CD14-positive monocyte (primary cell): ENCODE results near the gene SMLR1. TPM values are rescaled to one million over a fixed set of nuclear protein-coding genes. Genes with fewer than 3 reads are reported as not detected.

Experiments
- DNase-seq, 3 donors: peaks; one replicate each; pipeline ENCODE4 v3.0.0-alpha.2; 2011 to 2022
- H2AFZ ChIP-seq: 2 replicates; pipeline ENCODE4 v1.6.0; 2012; ENCODE audit warnings: mild to moderate bottlenecking, low read depth, low read length, inconsistent platforms; ENCODE audit not compliant: insufficient read depth, poor library complexity, severe bottlenecking
- H3K27ac ChIP-seq, 2 donors: 1 replicate in 1 of 2; 2 replicates in 1 of 2; pipeline ENCODE4 v1.5.1; 2012 to 2013; ENCODE audit warnings: low read length in 2 of 2, control low read depth in 1 of 2, inconsistent platforms in 1 of 2, low read depth in 1 of 2, mild to moderate bottlenecking in 1 of 2
- H3K27me3 ChIP-seq, 2 donors: one replicate each; pipeline versions ENCODE4 v1.6.0 to v1.6.1; 2011 to 2013; ENCODE audit warnings: low read length in 2 of 2; ENCODE audit not compliant: control insufficient read depth in 2 of 2, insufficient read depth in 2 of 2
- H3K36me3 ChIP-seq, 2 donors: replicated peaks in 1 of 2; 1 replicate in 1 of 2; 2 replicates in 1 of 2; pipeline versions ENCODE4 v1.5.1 to v1.6.1; 2012 to 2013; ENCODE audit warnings: low read length in 2 of 2, control low read depth in 1 of 2, inconsistent platforms in 1 of 2, mild to moderate bottlenecking in 1 of 2; ENCODE audit not compliant: insufficient read depth in 2 of 2, control insufficient read depth in 1 of 2
- H3K4me1 ChIP-seq, 2 donors: 1 replicate in 1 of 2; 2 replicates in 1 of 2; pipeline versions ENCODE4 v1.5.1 to v1.6.1; 2012 to 2013; ENCODE audit warnings: low read length in 2 of 2, control low read depth in 1 of 2, inconsistent platforms in 1 of 2, mild to moderate bottlenecking in 1 of 2, moderate library complexity in 1 of 2; ENCODE audit not compliant: insufficient read depth in 2 of 2, control insufficient read depth in 1 of 2
- H3K4me2 ChIP-seq: replicated peaks from 2 replicates; pipeline ENCODE3; 2012; ENCODE audit warnings: low read length, moderate library complexity, mild to moderate bottlenecking; ENCODE audit not compliant: poor library complexity, severe bottlenecking; ENCODE audit errors: extremely low read depth
- H3K4me3 ChIP-seq, 3 experiments: fragments of 200-600 bp in 1 of 3; sonication (generic) in 1 of 3; replicated peaks in 1 of 3; 1 replicate in 2 of 3; 2 replicates in 1 of 3; pipeline ENCODE4 v1.5.1; 2011 to 2013; ENCODE audit warnings: low read length in 3 of 3, mild to moderate bottlenecking in 3 of 3, control low read depth in 2 of 3, low read depth in 2 of 3, inconsistent platforms in 1 of 3, moderate library complexity in 1 of 3
- H3K79me2 ChIP-seq: 2 replicates; pipeline ENCODE4 v1.6.0; 2012; ENCODE audit warnings: mild to moderate bottlenecking, control low read depth, inconsistent platforms, low read length, moderate library complexity; ENCODE audit not compliant: insufficient read depth
- H3K9ac ChIP-seq: 2 replicates; pipeline ENCODE4 v1.6.0; 2017; ENCODE audit warnings: low read length, mild to moderate bottlenecking; ENCODE audit not compliant: insufficient read depth, poor library complexity, severe bottlenecking
- H3K9me3 ChIP-seq, 2 donors: replicated peaks in 1 of 2; 1 replicate in 1 of 2; 2 replicates in 1 of 2; pipeline versions ENCODE4 v1.5.1 to v1.6.1; 2012 to 2013; ENCODE audit warnings: low read length in 2 of 2, control low read depth in 1 of 2; ENCODE audit not compliant: control insufficient read depth in 1 of 2, insufficient read depth in 1 of 2
- H4K20me1 ChIP-seq: 2 replicates; pipeline ENCODE4 v1.6.0; 2012; ENCODE audit warnings: mild to moderate bottlenecking, low read length, control low read depth, moderate library complexity; ENCODE audit not compliant: insufficient read depth
- H3K27ac Mint-ChIP-seq, 7 donors: one replicate each; pipeline ENCODE4 v1.8.0; 2020; ENCODE audit warnings: mild to moderate bottlenecking in 7 of 7, mixed read lengths in 7 of 7, moderate library complexity in 6 of 7, inconsistent platforms in 2 of 7
- H3K27me3 Mint-ChIP-seq, 3 donors: one replicate each; pipeline ENCODE4 v1.8.0; 2021 to 2022; ENCODE audit warnings: low read depth in 3 of 3, mild to moderate bottlenecking in 3 of 3, mixed read lengths in 3 of 3, moderate library complexity in 3 of 3, inconsistent platforms in 1 of 3
- H3K36me3 Mint-ChIP-seq, 2 donors: one replicate each; pipeline ENCODE4 v1.8.0; 2020; ENCODE audit warnings: mixed read lengths in 2 of 2, inconsistent platforms in 1 of 2, mild to moderate bottlenecking in 1 of 2
- H3K4me1 Mint-ChIP-seq: one replicate; pipeline ENCODE4 v1.8.0; 2020; ENCODE audit warnings: mild to moderate bottlenecking, mixed read lengths
- H3K4me3 Mint-ChIP-seq, 2 donors: one replicate each; pipeline ENCODE4 v1.8.0; 2020; ENCODE audit warnings: mild to moderate bottlenecking in 2 of 2, mixed read lengths in 2 of 2, moderate library complexity in 1 of 2
- H3K9me3 Mint-ChIP-seq, 7 donors: one replicate each; pipeline ENCODE4 v1.8.0; 2020 to 2022; ENCODE audit warnings: mixed read lengths in 7 of 7, mild to moderate bottlenecking in 6 of 7, moderate library complexity in 6 of 7, inconsistent platforms in 2 of 7
- CTCF ChIP-seq: fragments of 200-600 bp; IDR thresholded peaks from one replicate; pipeline ENCODE4 v1.8.0; 2022; ENCODE audit warnings: antibody characterized with exemption, mild to moderate bottlenecking
- WGBS: methylation state at CpG from one replicate; pipeline ENCODE4 v1.1.5; 2013; ENCODE audit warnings: missing lambda C conversion rate; ENCODE audit not compliant: insufficient coverage; 5-methylcytosine and 5-hydroxymethylcytosine counted together
- intact Hi-C, 2 donors: fragments of 100-400 bp; cut with micrococcal nuclease; formaldehyde crosslinking; loops; one replicate each; pipeline versions ENCODE4 v1.15.0 to v1.15.1; 2023
- polyA plus RNA-seq, 3 donors: library from polyadenylated mRNA; depleted of rRNA in 1 of 3; unstranded in 2 of 3; stranded (reverse) in 1 of 3; fragments of 300-500 nt in 2 of 3; fragments of >200 nt in 1 of 3; fragmentation: Illumina TruSeq in 2 of 3; gene quantifications; 1 replicate in 2 of 3; 2 replicates in 1 of 3; pipeline ENCODE4 v1.2.3, GENCODE V29; 2012 to 2021

The SMLR1 gene
- polyA plus RNA-seq, 3 donors, result not detected

GRCh38 chr6:130787726-130788500 lies 39.3 kb upstream of the SMLR1 start:
- no peaks in the 10 kb centered on the region for H3K27me3 Mint-ChIP-seq
- no peaks in the 10 kb centered on the region for H3K36me3 ChIP-seq

GRCh38 chr6:130788954-130789353 lies 38.3 kb upstream of the SMLR1 start:
- Histone ChIP-seq H3K4me3 (no peak overlapping the region), H3K27ac (no peak overlapping the region), H4K20me1 (no peaks in the 10 kb centered on the region), H3K36me3 (no peaks in the 10 kb centered on the region), H3K9me3 (no peaks in the 10 kb centered on the region), H3K4me1 (no peaks in the 10 kb centered on the region), H3K4me2 (no peak overlapping the region), H2AFZ (no peak overlapping the region), H3K9ac (no peak overlapping the region), H3K79me2 (no peaks in the 10 kb centered on the region), H3K27me3 (no peaks in the 10 kb centered on the region)
- no peak for TF ChIP-seq CTCF
- Mint-ChIP-seq H3K9me3 (peaks cover 0 to 8% (median 4%) of the 10 kb centered on the region in 7 donors), H3K4me3 (no peak overlapping the region), H3K27me3 (no peaks in the 10 kb centered on the region), H3K36me3 (no peaks in the 10 kb centered on the region), H3K27ac (no peak overlapping the region), H3K4me1 (no peaks in the 10 kb centered on the region)
- no peak for DNase-seq
- intact Hi-C loops, result no loop called here
- 44% methylated on average over 2 of the region's 5 CpGs for WGBS

More at GRCh38 chr6:130787726-130788500, 39.3 kb upstream of the SMLR1 start:
- Histone ChIP-seq H3K27me3 (no peaks in the 10 kb centered on the region), H2AFZ (no peak overlapping the region), H3K4me1 (no peaks in the 10 kb centered on the region), H3K27ac (no peak overlapping the region), H3K79me2 (no peaks in the 10 kb centered on the region), H4K20me1 (no peaks in the 10 kb centered on the region), H3K4me3 (no peak overlapping the region), H3K4me2 (no peak overlapping the region), H3K9me3 (no peaks in the 10 kb centered on the region), H3K9ac (no peak overlapping the region)
- no peak overlapping the region for H3K27ac Mint-ChIP-seq
- no peak for DNase-seq
- intact Hi-C loops, result no loop called here
- TF ChIP-seq CTCF, result no peak
- WGBS, result 0% methylated on average over 1 of the region's 3 CpGs
- no peaks in the 10 kb centered on the region for H3K4me1 Mint-ChIP-seq
- no peaks in the 10 kb centered on the region for H3K36me3 Mint-ChIP-seq
- no peak overlapping the region for H3K4me3 Mint-ChIP-seq
- H3K9me3 Mint-ChIP-seq, result peaks cover 0 to 8% (median 4%) of the 10 kb centered on the region in 7 donors
